Fibroblast of lung (primary cell): ENCODE results near the gene KIN.

ENCODE experiments used
- CTCF ChIP-seq, 2 donors: IDR thresholded peaks in 1 of 2; conservative IDR thresholded peaks in 1 of 2; 1 replicate in 1 of 2; 2 replicates in 1 of 2; pipeline ENCODE4 v1.5.1; 2011 to 2012; ENCODE audit warnings: low read length in 2 of 2, control low read depth in 1 of 2, inconsistent platforms in 1 of 2, low read depth in 1 of 2, mild to moderate bottlenecking in 1 of 2
- EZH2 ChIP-seq: IDR thresholded peaks from 2 replicates; pipeline ENCODE4 v1.5.1; 2012; ENCODE audit warnings: low read length, control low read depth, mild to moderate bottlenecking; ENCODE audit errors: missing control alignments

DNA sequence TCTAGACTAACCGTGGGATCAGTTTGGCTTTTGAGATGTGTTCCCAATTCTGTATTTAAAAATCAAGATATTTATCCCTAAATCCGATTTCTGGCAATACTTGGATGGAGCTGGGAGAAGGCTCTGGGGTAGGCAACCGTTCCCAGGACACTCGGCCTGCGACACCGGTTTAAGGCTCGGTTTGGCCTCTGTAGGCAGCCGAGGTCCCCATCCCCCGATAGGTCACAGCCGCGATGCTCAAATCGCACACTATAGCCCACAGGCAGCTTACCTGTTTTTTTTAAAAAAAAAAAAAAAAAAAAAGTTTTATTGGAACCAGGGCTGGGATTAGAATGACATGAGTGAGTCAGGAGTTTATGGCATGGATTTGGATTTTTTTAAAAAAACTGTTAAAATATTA lies 29.8 kb upstream of the KIN start:
- TF ChIP-seq CTCF (conservative IDR thresholded peaks at IDR 0.05 in 1 of 2, IDR thresholded peaks at IDR 0.05 in 1 of 2; ENCODE audit: low read depth in 1 of 2, low read length in 2 of 2) (no peak), EZH2 (no peak)
